Measurements from ENCODE around the gene RPIA. TPM values are rescaled to one million over a fixed set of nuclear protein-coding genes. Genes with fewer than 3 reads are reported as not detected.

RPIA gene
- total and polyA plus RNA-seq, 2 of the 13 experiments (the other 11 are each of a cell fraction or from before 2014, with no cell fraction given) = 13.3 to 23.9 TPM

GRCh38 chr2:88691339-88692183 is at the start of gene RPIA (continued):
- TF ChIP-seq MXD1 (CRISPR knock-in tag; IDR thresholded peaks at IDR 0.05) (peak; percentile 100), TBX2 (CRISPR knock-in tag; IDR thresholded peaks at IDR 0.05; ENCODE audit: borderline replicate concordance) (peak; percentile 87; the same call in 1 of the 2 replicates), ZNF781 (CRISPR knock-in tag; IDR thresholded peaks at IDR 0.05; ENCODE audit: borderline replicate concordance, not compliant biosample characterization) (no peak), CEBPZ (IDR thresholded peaks at IDR 0.05; ENCODE audit: low read length) (no peak), CREB1 (IDR thresholded peaks at IDR 0.05) (peak; percentile 98), CREB1 (CRISPR knock-in tag; IDR thresholded peaks at IDR 0.05) (peak; percentile 98), BHLHE40 (IDR thresholded peaks at IDR 0.05; ENCODE audit: low read length) (peak; percentile 79), ZNF331 (CRISPR knock-in tag; IDR thresholded peaks at IDR 0.05) (peak; percentile 60; the same call in 1 of the 2 replicates), ZNF616 (CRISPR knock-in tag; IDR thresholded peaks at IDR 0.05; ENCODE audit: low read depth) (peak; percentile 78; the same call in 1 of the 2 replicates), PAF1 (CRISPR knock-in tag; IDR thresholded peaks at IDR 0.05) (no peak), ZNF362 (CRISPR knock-in tag; IDR thresholded peaks at IDR 0.05; ENCODE audit: borderline replicate concordance) (no peak), REXO4 (CRISPR knock-in tag; IDR thresholded peaks at IDR 0.05; ENCODE audit: borderline replicate concordance) (peak; percentile 94), ZNF34 (CRISPR knock-in tag; IDR thresholded peaks at IDR 0.05; ENCODE audit: borderline replicate concordance) (0 out of 2 replicates have a peak, but pooled peaks have one; percentile 41), ZNF296 (CRISPR knock-in tag; conservative IDR thresholded peaks at IDR 0.05) (0 out of 2 replicates have a peak, but pooled peaks have one; percentile 48), YY1 (IDR thresholded peaks at IDR 0.05; ENCODE audit: insufficient read depth, insufficient replicate concordance, low read depth, low read length) (no peak), ZNF333 (CRISPR knock-in tag; IDR thresholded peaks at IDR 0.05; ENCODE audit: borderline replicate concordance) (no peak), NCOR1 (IDR thresholded peaks at IDR 0.05; ENCODE audit: borderline replicate concordance, low read length) (no peak), ZNF232 (CRISPR knock-in tag; IDR thresholded peaks at IDR 0.05; ENCODE audit: borderline replicate concordance) (peak; percentile 27; the same call in 1 of the 2 replicates), NR3C1 (CRISPR knock-in tag; IDR thresholded peaks at IDR 0.05) (peak; percentile 79; the same call in 1 of the 2 replicates), EEA1 (CRISPR knock-in tag; IDR thresholded peaks at IDR 0.05; ENCODE audit: borderline replicate concordance) (peak; percentile 87; the same call in 1 of the 2 replicates), CC2D1A (CRISPR knock-in tag; IDR thresholded peaks at IDR 0.05) (peak; percentile 90; the same call in 1 of the 2 replicates), ZMYM3 (CRISPR knock-in tag; IDR thresholded peaks at IDR 0.05) (no peak)
- TF ChIP-seq, protein P1, sequence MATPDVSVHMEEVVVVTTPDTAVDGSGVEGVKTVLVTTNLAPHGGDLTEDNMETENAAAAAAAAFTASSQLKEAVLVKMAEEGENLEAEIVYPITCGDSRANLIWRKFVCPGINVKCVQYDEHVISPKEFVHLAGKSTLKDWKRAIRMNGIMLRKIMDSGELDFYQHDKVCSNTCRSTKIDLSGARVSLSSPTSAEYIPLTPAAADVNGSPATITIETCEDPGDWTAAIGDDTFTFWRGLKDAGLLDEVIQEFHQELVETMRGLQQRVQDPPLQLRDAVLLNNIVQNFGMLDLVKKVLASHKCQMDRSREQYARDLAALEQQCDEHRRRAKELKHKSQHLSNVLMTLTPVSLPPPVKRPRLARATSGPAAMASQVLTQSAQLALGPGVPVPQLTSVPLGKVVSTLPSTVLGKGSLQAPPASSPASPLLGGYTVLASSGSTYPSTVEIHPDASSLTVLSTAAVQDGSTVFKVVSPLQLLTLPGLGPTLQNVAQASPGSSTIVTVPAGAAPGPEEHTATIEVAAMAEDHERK (CRISPR knock-in tag; IDR thresholded peaks at IDR 0.05; ENCODE audit: low read depth) = peak; percentile 98

Data from HepG2 (cell line).